KOPT-K1 (cell line): Measurements from ENCODE around the gene GAK.

Experiments used
- H3K27ac ChIP-seq: fragments of 200-600 bp; sonication (generic); 2 replicates; pipeline ENCODE4 v1.5.1; 2016; ENCODE audit warnings: antibody characterized with exemption, mild to moderate bottlenecking, low read depth, low read length; ENCODE audit not compliant: poor library complexity, severe bottlenecking
- H3K36me3 ChIP-seq: fragments of 200-600 bp; sonication (generic); 2 replicates; pipeline ENCODE4 v1.5.1; 2017; ENCODE audit warnings: antibody characterized with exemption, mild to moderate bottlenecking, low read length, moderate library complexity; ENCODE audit not compliant: insufficient read depth
- H3K9me3 ChIP-seq: fragments of 200-600 bp; sonication (generic); 2 replicates; pipeline ENCODE4 v1.5.1; 2017; ENCODE audit warnings: antibody characterized with exemption, low read length, mild to moderate bottlenecking; ENCODE audit not compliant: insufficient read depth, poor library complexity, severe bottlenecking

GAK gene

DNA sequence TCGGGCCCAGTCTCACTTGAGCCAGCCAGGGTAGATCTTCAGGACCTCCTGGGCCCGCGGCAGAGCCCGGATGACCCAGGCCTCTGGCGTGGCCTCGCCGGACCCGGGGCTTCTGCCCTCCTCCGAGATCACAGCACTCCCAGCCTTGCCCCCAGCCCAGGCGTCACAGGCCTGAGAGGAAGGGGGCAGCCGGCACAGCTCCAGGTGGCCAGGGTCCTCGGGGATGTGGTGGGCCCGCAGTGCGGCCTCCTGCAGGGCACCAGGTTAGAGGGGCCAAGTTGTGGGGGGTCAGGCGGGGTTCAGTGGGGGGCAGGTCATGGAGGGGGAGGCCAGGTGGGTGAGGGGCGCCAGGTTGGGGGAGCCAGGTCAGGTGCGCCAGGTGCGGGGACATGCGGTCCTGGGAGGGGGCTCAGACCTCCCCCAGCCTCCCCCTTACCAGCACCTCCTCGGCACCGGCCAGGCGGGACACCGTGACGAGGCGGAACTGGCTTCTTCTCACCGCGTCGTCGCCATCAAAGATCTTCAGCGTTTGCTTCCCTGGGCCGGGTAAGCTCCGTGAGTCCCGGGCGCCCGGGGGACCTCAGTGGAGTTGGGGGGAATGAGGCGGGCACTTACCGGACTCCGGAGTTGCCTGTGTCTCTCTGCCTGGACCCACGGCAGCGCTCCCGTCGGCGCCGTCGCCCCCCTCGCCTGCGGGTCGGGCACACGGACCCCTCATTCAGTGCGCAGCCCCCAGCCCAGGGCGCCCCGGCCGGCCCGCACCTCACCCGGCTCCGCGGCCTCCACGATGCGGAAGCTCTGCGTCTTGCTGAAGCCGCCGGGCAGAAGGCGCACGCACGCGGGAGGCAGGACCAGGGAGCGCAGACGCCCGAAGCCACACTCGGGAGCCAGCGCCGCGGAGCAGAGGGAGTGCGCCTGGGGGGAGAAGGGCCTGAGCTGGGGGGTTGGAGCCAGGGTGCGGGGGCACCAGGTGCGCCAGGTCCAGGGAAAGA is 35.3 kb upstream of the GAK start:
- H3K36me3 ChIP-seq = peaks cover 46% of the 10 kb centered on the region
- no peak overlapping the region for H3K27ac ChIP-seq
- no peaks in the 10 kb centered on the region for H3K9me3 ChIP-seq

DNA sequence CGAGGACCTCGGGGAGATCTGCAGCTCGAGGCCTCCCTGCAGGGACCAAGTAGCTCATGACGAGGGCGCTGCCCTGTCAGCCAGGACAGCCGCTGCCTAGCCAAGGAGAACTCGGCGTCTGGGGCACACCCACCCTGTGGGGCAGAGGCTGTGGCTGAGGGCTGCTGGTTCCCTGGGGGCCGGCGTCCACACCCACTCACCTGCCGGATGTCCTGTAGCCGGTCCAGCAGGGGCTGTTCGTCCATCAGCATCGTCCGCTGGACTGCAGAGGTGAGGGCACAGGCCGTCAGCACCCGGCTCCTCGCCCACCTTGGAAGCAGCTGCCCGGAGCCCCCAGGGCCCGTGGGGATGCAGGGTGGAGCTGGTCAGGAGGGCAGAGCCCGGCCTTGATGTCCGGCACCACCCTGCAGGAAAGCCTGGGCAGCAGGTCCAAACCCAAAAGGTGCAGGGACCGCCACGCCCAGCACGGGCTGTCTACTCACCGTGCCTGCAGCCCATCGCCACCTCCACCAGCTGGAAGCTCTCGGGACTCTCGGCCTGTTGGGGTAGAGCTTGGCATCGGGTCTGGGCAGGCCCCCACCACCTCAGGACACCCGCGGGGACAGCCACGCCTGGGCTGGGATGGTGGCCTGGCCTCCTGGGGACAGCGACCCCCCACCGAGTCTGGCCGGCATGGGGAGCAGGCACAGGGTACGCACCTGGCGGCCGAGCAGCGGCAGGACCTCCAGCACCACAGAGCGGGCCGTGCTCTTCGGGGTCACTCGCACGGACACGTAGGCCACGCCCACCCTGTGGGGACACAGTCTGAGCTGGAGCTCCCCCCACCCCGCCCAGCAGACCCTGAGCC is 34.4 kb upstream of the GAK start:
- Histone ChIP-seq H3K36me3 (peaks cover 53% of the 10 kb centered on the region), H3K27ac (no peak overlapping the region), H3K9me3 (no peaks in the 10 kb centered on the region)

DNA sequence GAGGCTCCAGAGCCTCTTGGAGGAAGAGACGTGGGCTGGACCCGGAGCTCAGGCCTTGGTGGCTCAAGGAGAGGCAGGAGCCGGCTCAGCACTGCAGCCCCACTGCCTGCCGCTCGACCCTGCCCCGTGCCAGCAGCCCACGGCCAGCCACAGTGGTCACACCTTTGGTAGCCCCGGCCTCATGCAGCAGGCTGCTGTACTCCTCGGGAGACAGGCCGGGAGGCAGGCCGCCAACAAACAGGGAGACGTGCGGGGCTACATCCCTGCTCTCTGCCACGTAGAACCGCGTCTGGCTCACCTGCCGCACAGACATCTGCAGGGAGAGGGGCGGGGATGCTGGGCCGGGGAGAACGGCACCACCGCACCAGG is 33.6 kb upstream of the GAK start:
- Histone ChIP-seq H3K9me3 (no peaks in the 10 kb centered on the region), H3K27ac (no peak overlapping the region), H3K36me3 (peaks cover 61% of the 10 kb centered on the region)

DNA sequence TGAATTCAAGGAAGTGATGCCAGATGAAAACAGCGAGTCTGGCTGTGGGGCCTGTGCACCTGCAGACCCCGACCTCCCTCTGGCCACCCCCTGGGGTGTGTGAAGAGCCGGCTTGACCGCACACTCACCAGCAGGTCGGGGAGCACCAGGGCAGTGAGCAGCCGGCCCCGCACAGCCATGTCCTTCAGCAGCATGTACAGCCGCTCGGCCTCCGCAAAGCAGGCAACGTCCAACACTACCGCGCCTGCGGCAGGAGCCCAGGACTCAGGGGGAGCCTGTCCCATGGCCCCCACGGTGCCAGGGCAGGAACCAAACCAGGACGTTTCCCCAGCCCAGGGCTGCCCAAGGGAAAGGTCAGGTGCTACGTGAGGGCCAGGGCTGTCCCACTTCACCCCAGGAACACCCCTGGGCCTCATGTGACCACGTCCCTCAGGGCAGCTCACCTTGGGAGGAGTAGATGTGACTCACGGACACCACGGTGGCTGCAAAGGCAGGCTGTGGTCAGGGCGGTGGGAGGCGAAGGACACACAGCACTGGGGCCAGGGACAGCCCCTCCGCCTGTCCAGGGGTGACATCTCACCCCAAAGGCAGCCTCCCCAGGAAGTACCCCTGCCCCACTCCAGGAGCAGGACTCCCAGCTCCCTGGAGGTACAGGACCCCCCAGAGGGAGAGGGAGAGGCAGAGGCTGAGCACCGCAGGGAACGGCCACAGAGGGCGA is 33.1 kb upstream of the GAK start:
- H3K27ac ChIP-seq = no peak overlapping the region
- peaks cover 66% of the 10 kb centered on the region for H3K36me3 ChIP-seq
- no peaks in the 10 kb centered on the region for H3K9me3 ChIP-seq

DNA sequence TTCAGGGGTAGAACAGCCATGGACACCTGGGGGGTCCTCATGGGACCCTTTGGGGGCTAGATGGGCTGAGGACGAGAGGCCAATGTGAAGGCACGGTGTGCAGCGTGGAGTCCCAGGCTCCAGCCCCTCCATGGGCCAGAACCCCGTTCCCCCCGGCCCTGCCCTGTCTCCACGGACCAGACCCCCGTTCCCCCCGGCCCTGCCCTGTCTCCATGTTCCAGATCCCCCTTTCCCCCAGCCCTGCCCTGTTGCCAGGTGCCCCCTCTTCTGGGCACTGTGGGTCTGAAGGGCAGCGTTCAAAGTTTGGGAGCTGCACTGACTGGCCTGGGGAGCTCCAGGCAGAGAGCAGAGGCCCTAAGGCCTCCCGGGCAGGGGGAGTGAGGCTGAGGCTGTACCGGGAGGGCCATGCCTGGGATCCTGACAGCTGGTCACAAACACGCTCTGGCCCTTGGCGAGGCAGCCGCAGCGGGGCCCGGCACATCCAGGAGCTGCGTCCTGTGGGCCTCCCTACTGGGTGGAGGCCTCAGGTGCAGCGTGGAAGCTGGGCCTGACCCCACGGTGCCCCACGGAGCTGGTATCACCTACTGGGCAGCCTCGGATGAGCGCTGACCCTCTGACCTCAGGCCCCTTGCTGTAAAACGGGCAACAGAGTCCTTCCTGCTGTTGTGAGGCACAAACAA is 32.4 kb upstream of the GAK start:
- H3K9me3 ChIP-seq = no peaks in the 10 kb centered on the region
- H3K36me3 ChIP-seq = peaks cover 73% of the 10 kb centered on the region
- no peak overlapping the region for H3K27ac ChIP-seq

DNA sequence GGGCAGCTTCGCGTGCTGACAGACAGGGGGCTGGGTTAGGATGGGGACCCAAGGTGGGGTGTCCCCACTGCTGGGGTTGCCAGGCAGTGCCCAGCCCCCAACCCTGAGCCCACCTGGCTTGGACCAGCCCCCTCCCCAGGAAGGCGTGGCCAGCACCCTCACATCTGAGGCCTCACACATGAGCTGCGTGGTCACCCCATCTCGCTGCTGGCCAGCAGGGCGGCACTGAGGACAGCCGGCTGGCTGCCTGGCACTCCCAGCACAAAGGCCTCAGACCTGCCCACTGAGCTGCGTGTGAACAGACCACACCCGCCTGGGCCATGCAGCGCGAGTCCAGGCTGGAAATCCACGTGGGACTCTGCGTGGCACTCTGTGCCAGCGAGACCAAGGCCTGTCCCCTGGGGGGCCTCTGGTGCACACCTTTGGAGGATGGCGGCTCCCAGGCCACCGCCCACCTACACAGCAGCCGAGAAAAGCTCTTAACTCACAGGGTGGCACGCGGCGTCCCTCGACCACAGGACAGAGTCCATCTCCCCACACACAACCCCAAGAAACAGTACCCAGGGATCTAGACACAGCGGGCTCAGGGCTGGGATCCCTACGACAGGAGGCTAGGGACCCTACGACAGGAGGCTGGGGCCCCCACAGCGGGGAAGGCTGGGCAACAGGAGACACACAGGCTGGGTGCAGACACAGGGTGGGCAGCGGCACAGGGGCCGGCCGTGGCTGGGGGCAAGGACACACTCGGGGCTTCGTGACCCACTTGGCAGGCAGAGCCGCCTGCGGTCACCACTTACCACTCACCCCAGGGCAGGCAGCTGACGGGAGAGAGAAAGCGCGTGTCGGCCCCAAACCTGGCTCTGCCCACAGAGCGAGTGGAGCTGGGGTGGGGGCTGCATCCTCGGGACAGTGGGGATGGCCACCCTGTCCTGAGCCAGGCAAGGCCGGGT is 31.4 kb upstream of the GAK start:
- peaks cover 83% of the 10 kb centered on the region for H3K36me3 ChIP-seq
- no peaks in the 10 kb centered on the region for H3K9me3 ChIP-seq
- H3K27ac ChIP-seq = no peak overlapping the region

DNA sequence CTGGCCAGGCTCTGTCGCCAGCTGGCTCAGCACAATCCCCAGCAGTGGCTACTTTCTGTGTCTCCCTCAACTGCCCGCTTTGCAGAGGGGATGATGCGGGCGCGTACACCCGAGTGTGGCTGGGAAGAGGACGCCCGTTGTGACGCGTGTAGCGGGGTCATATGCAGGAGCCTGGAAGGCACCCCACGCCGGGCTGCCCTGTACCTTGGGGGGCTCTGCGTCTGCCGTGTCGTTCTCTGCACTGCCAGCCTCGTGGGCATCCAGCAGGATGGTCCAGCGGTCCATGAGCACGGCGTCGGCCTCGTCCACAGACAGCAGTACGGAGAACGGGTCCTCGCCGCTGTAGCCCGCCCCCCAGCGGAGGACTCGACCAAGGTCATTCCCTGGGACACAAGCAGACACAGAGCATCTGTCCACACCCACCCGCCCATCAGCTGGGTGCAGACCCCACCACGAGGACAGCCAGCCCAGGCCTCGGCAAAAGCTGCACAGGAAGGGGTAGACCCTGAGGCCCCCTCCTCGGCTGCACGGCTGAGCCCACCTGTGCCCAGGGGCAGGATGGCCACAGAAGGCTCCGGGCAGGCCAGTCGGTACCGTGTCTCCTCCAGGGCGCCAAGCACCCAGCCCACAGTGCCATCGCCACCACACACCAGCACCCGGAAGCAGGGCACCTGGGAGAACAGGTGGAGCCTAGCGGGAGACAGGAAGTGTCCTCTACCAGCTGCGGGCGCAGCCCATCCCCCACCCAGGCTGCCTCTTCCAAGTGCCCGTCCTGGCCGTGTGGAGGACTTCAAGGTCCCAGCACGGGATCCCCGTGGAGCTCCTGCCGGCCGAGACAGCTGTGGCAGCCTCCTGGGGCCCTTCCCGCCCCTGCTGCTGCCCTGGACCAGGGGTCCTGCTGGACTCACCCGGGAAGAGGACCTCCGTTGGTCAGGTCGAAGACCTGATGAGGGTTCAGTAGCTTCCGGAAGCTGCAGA is 30.4 kb upstream of the GAK start:
- H3K36me3 ChIP-seq = peaks cover 93% of the 10 kb centered on the region
- no peaks in the 10 kb centered on the region for H3K9me3 ChIP-seq
- H3K27ac ChIP-seq = no peak overlapping the region

DNA sequence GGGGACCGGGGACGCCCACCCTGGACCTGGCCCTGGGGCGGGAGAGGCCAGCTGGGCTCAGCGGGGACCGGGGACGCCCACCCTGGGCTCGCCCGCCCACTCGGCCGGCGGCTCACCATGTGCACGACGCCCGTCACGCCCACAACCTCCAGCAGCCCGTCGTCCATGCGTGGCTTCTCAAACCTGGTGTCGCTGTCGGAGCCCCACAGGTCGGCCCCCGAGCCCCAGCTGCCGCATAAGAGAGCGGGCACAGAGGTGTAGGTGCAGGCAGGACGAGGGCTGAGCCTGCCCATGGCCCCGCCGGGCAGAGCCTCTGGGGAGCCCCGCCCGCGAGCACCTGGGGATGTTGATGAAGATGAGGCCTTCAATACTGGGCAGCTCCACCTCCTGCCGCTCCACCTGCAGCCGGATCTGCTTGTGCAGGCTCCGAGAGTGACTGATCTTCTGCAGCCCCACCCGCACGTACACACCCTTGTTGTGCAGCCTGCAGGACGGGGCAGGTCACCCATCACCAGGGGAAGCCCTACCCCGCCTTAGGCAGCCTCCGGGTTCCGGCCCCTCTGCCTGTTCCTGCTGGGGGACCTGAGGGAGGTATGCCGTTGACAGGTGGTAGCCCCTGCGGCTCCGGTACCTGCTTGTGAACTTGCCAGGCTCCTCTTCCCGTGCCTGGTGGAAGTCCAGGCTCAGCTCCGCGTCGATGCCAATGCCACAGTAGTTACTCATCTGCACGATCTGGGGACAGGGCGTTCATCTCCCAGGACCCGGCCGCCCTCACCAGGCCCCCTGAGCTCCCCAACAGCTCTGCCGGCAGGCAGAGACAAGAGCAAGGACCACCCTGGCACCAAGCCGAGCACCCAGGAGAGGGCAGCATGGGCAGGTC is 29.5 kb upstream of the GAK start:
- H3K36me3 ChIP-seq = peaks cover 91% of the 10 kb centered on the region
- H3K27ac ChIP-seq = no peak overlapping the region
- no peaks in the 10 kb centered on the region for H3K9me3 ChIP-seq

DNA sequence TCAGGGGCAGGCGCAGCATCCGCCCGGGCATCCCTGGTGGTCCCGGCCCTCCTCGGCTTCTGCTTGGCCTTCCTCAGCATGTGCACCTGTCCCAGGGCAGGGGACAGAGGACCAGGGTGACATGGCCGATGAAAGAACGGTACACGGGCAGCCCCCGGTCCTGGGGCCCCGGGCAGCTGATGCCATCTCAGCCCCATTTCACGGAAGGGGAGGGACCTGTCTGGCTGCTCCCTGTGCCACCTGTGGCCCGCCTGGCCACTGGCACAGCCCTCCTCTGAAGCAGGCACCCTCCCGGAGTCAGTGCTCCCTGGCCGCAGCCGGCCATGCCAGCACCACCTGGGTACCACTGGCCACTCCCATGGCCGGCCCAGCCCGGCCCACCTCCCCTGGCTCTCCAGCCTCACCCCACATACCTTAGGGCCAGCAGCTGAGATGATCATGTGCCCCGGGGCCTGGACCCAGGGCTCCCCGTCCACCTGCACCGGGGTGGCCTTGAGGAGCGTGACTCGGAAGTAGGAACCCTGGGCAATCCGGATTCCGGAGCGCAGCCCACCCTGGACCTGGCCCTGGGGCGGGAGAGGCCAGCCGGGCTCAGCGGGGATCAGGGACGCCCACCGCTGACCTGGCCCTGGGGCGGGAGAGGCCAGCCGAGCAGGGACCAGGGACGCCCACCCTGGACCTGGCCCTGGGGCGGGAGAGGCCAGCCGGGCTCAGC is 28.7 kb upstream of the GAK start:
- H3K9me3 ChIP-seq = no peaks in the 10 kb centered on the region
- H3K27ac ChIP-seq = no peak overlapping the region
- H3K36me3 ChIP-seq = peaks cover 83% of the 10 kb centered on the region

DNA sequence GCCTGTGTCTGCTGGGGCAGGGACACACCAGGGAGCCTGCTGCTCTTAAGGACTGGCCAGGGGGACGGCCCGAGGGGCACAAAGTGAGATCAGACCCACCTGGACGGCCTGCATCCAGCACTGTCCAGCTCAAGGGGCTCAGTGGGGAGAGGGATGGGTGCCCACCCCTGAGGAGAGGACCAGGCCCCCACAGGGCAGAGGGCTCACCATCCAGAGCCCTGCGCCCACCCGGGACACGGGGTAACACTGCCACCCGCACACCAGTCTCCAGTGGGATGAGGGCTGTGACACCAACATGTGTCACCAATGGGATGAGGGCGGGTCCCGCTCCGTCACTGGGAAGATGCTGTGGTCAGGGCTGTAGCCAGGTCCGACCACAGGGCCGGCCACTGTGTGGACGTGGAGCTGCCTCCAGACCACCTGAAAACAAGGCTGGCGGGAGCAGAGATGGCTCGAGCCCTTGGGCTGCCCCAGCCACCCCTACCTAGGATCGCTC is 28.1 kb upstream of the GAK start:
- no peaks in the 10 kb centered on the region for H3K9me3 ChIP-seq
- peaks cover 77% of the 10 kb centered on the region for H3K36me3 ChIP-seq
- H3K27ac ChIP-seq = no peak overlapping the region

DNA sequence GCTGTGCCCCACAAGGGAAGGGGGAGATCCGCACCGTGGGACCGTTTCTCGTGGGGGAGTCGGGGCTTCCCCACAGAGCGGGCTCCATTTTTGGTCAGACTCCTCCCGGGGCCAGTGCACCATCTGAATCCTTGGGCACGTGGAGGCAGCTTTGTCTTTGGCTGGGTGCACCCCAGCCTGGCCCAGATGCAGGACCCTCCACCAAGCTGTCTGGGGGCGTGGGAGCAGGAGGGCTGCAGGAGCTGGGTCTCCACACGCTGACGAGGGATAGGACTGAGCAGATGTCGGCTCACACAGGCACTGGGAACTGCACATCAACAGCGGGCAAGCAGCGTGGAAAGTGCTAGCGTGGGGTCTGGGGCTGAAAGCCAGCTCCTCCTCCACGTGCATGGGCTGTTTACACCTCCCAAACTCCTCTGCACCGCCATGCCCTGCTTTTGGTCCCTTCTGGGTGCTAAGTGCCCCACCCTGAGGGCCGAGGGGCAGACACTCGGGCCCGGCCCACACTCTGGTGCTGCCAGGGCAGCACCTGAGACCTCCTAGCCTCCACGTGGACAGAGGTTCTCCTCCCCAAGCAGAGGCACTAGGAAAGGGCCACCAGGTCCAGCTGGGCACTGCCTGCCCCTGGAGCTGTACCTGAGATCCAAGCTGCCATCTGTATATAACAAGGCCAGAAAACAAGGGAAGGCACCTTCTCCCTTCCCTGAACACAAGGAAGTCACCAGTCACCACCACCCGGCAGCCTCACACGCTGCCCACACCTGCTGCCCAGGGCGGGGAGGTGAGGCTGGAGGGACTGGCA is 27.4 kb upstream of the GAK start:
- peaks cover 70% of the 10 kb centered on the region for H3K36me3 ChIP-seq
- no peak overlapping the region for H3K27ac ChIP-seq
- no peaks in the 10 kb centered on the region for H3K9me3 ChIP-seq
